Mesenchymal stem cell (in vitro differentiated cells and primary cell): ENCODE data around the gene ISLR2.

Experiments used
- DNase-seq: peaks from one replicate; pipeline ENCODE4 v3.0.0-alpha.2; 2013
- H2AFZ ChIP-seq: one replicate; pipeline ENCODE4 v1.6.1; 2013; ENCODE audit warnings: low read depth, mild to moderate bottlenecking, control low read depth, inconsistent platforms, low read length, moderate library complexity
- H2AK5ac ChIP-seq: 2 replicates; pipeline ENCODE4 v1.6.1; 2013; ENCODE audit warnings: low read length, moderate library complexity, mild to moderate bottlenecking, inconsistent platforms; ENCODE audit not compliant: severe bottlenecking
- H2BK120ac ChIP-seq: one replicate; pipeline ENCODE4 v1.6.1; 2013; ENCODE audit warnings: low read depth, mild to moderate bottlenecking, inconsistent platforms, low read length, moderate library complexity
- H2BK12ac ChIP-seq, 2 experiments: one replicate each; pipeline ENCODE4 v1.6.1; 2013; ENCODE audit warnings: inconsistent platforms in 2 of 2, low read length in 2 of 2, mild to moderate bottlenecking in 2 of 2, moderate library complexity in 2 of 2, control low read depth in 1 of 2
- H2BK15ac ChIP-seq: one replicate; pipeline ENCODE4 v1.6.1; 2013; ENCODE audit warnings: mild to moderate bottlenecking, low read depth, inconsistent platforms; ENCODE audit not compliant: poor library complexity, severe bottlenecking
- H2BK5ac ChIP-seq: 2 replicates; pipeline ENCODE4 v1.6.1; 2013; ENCODE audit warnings: low read depth, mild to moderate bottlenecking, low read length, control low read depth, inconsistent platforms; ENCODE audit not compliant: poor library complexity, severe bottlenecking
- H3K14ac ChIP-seq, 2 experiments: one replicate each; pipeline ENCODE4 v1.6.1; 2013; ENCODE audit warnings: inconsistent platforms in 2 of 2, low read length in 2 of 2, control low read depth in 1 of 2, mild to moderate bottlenecking in 1 of 2, moderate library complexity in 1 of 2
- H3K18ac ChIP-seq, 2 experiments: one replicate each; pipeline ENCODE4 v1.6.1; 2013; ENCODE audit warnings: inconsistent platforms in 2 of 2, low read length in 2 of 2, control low read depth in 1 of 2, low read depth in 1 of 2, mild to moderate bottlenecking in 1 of 2
- H3K23ac ChIP-seq, 2 experiments: one replicate each; pipeline ENCODE4 v1.6.1; 2013; ENCODE audit warnings: inconsistent platforms in 2 of 2, low read length in 2 of 2, mild to moderate bottlenecking in 2 of 2, moderate library complexity in 2 of 2, control low read depth in 1 of 2
- H3K27ac ChIP-seq: 2 replicates; pipeline ENCODE4 v1.5.1; 2013; ENCODE audit warnings: mild to moderate bottlenecking, moderate library complexity, low read length, control low read depth, inconsistent platforms; ENCODE audit not compliant: poor library complexity, severe bottlenecking
- H3K27me3 ChIP-seq, 2 experiments: 2 replicates each; pipeline versions ENCODE4 v1.6.1 to v1.7.0; 2013; ENCODE audit warnings: low read length in 2 of 2, mild to moderate bottlenecking in 2 of 2, moderate library complexity in 2 of 2, control low read depth in 1 of 2, inconsistent platforms in 1 of 2; ENCODE audit not compliant: control insufficient read depth in 1 of 2, insufficient read depth in 1 of 2
- H3K36me3 ChIP-seq, 2 experiments: 2 replicates each; pipeline versions ENCODE4 v1.6.1 to v1.7.0; 2013; ENCODE audit warnings: low read length in 2 of 2, control low read depth in 1 of 2, inconsistent platforms in 1 of 2, low read depth in 1 of 2, mild to moderate bottlenecking in 1 of 2; ENCODE audit not compliant: insufficient read depth in 2 of 2, control insufficient read depth in 1 of 2
- H3K4ac ChIP-seq, 2 experiments: one replicate each; pipeline ENCODE4 v1.6.1; 2013; ENCODE audit warnings: inconsistent platforms in 2 of 2, low read length in 2 of 2, mild to moderate bottlenecking in 2 of 2, moderate library complexity in 2 of 2, control low read depth in 1 of 2, low read depth in 1 of 2
- H3K4me1 ChIP-seq: 2 replicates; pipeline ENCODE4 v1.6.1; 2013; ENCODE audit warnings: low read depth, low read length, control low read depth; ENCODE audit not compliant: control insufficient read depth, insufficient read depth
- H3K4me2 ChIP-seq: 2 replicates; pipeline ENCODE4 v1.6.1; 2013; ENCODE audit warnings: low read length, mild to moderate bottlenecking, inconsistent platforms; ENCODE audit not compliant: poor library complexity, severe bottlenecking
- H3K4me3 ChIP-seq, 2 experiments: 2 replicates each; pipeline versions ENCODE4 v1.5.1 to v1.7.0; 2013; ENCODE audit warnings: low read length in 2 of 2, mild to moderate bottlenecking in 2 of 2, control low read depth in 1 of 2, low read depth in 1 of 2; ENCODE audit not compliant: insufficient read depth in 1 of 2
- H3K79me1 ChIP-seq: replicated peaks from 2 replicates; pipeline ENCODE4 v1.6.1; 2013; ENCODE audit warnings: mild to moderate bottlenecking, control low read depth, low read length, inconsistent platforms; ENCODE audit not compliant: poor library complexity, severe bottlenecking
- H3K9ac ChIP-seq: 2 replicates; pipeline ENCODE4 v1.7.0; 2013; ENCODE audit warnings: mild to moderate bottlenecking, low read length, moderate library complexity
- H3K9me3 ChIP-seq: 2 replicates; pipeline ENCODE4 v1.7.0; 2013; ENCODE audit warnings: mild to moderate bottlenecking, low read length; ENCODE audit not compliant: control insufficient read depth
- H4K8ac ChIP-seq: one replicate; pipeline ENCODE4 v1.6.1; 2013; ENCODE audit warnings: inconsistent platforms, mild to moderate bottlenecking, low read length, moderate library complexity
- H4K91ac ChIP-seq: one replicate; pipeline ENCODE4 v1.6.1; 2013; ENCODE audit warnings: mild to moderate bottlenecking, low read length, inconsistent platforms
- WGBS: methylation state at CpG from one replicate; pipeline ENCODE4 v1.1.7; 2013; ENCODE audit warnings: mixed read lengths; 5-methylcytosine and 5-hydroxymethylcytosine counted together

Gene ISLR2

DNA sequence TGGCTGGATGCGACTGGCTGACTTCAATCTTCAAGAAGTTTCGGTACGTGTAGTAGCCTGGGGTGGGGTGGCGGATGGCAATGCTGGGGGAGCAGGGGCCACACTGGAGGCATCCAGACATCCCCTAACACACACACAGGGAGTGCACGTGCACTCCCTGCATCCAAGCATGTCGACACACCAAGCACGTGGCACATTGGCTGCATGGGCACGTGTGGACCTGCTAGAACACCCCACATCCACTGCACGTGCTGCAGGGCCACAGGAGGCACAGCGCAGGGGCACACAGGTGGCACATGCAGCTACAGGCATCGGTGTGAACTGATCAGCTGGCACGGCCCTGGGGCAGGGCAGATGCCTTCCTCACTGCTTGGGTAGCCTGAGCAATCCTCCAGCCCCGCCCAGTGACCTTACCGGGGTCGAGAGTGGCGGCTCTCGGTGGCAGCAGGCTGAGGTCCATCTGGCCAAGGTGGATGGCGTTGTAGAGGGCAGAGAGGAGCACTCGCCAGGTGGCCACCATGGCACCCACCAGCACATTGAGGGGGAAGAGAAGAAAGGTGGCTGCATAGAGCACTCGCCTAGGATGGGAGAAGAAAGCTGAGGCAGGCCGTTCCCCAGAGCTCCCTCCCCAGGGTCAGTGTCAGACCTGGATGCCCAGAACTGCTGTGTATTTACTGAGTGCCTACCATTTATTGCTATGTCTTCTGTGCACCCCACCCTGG lies 50.7 kb downstream of the ISLR2 start:
- Histone ChIP-seq H3K36me3 (peaks cover 5 to 24% of the 10 kb centered on the region in 2 experiments), H2BK12ac (no peak overlapping the region), H2AFZ (no peak overlapping the region), H3K4me3 (no peak overlapping the region), H2AK5ac (no peak overlapping the region), H3K27ac (no peak overlapping the region), H3K27me3 (no peaks in the 10 kb centered on the region), H3K18ac (no peak overlapping the region), H3K14ac (no peak overlapping the region), H3K4me2 (no peak overlapping the region), H2BK120ac (no peak overlapping the region), H2BK15ac (no peak overlapping the region), H2BK5ac (no peak overlapping the region), H3K9ac (peak overlapping the region; percentile 40), H4K91ac (no peak overlapping the region), H3K23ac (no peak overlapping the region), H4K8ac (no peak overlapping the region), H3K79me1 (no peaks in the 10 kb centered on the region), H3K4ac (no peak overlapping the region), H3K9me3 (no peaks in the 10 kb centered on the region), H3K4me1 (peaks cover 50% of the 10 kb centered on the region)
- WGBS = 94% methylated on average over 20 of the region's 21 CpGs
- no peak for DNase-seq

DNA sequence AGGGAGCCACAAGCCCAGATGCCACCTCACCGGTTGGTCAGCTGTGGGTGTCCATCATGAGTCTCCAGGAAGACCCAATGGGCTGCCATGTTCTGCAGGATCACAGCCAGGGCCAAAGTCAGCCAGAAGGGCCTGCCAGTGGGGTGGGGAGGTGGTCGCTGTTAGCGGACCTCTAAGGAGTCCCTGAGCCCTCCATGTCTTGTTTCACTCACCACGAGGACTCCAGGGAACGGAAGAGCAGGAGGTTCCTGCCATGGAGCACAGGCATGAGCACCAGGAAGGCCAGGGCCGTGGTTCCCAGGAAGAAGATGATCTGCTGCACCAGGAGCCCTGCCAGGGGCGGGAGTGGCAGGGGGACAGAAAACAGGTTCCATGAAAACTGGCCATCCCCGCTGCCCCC lies 51.7 kb downstream of the ISLR2 start:
- WGBS = 94% methylated on average over 8 of the region's 8 CpGs
- no peak for DNase-seq
- H3K27ac ChIP-seq = no peak overlapping the region
- no peak overlapping the region for H3K18ac ChIP-seq
- peaks cover 39% of the 10 kb centered on the region for H3K4me1 ChIP-seq
- no peak overlapping the region for H2BK120ac ChIP-seq
- H3K4me3 ChIP-seq = no peak overlapping the region
- H3K4ac ChIP-seq = no peak overlapping the region
- no peak overlapping the region for H3K9ac ChIP-seq
- H3K23ac ChIP-seq = no peak overlapping the region
- no peaks in the 10 kb centered on the region for H3K9me3 ChIP-seq
- no peak overlapping the region for H2BK5ac ChIP-seq
- H3K4me2 ChIP-seq = no peak overlapping the region
- no peak overlapping the region for H2BK12ac ChIP-seq
- H3K14ac ChIP-seq = no peak overlapping the region
- H2AFZ ChIP-seq = no peak overlapping the region
- H2BK15ac ChIP-seq = peak overlapping the region; percentile 38
- H4K8ac ChIP-seq = no peak overlapping the region
- H4K91ac ChIP-seq = no peak overlapping the region
- no peaks in the 10 kb centered on the region for H3K79me1 ChIP-seq
- peaks cover 0 to 24% of the 10 kb centered on the region in 2 experiments for H3K36me3 ChIP-seq
- no peaks in the 10 kb centered on the region for H3K27me3 ChIP-seq
- no peak overlapping the region for H2AK5ac ChIP-seq

DNA sequence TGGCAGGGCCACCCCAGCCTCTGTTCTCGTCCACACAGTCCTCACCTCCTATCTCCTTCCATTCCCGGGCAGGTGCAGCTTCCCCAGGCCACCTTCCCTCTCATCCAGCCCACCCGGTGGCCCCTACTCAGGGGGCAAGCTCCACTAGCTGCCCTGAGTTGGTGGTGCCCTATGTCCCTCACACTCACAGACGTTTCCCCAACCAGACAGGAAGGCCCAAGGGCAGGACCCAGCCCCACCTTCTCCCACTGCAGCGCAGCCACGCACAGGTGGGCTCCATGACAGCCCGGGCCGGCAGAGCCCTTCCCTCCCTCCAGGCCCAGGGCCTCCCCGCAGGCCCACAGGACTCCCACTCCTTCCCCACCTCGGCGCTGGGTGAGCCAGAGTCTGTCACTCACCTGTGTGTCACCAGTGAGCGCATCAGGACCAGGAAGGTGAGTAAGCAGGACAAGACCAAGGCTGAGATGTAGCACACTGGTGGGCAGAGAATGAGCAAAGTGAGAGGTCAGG lies 54.3 kb downstream of the ISLR2 start:
- Histone ChIP-seq H4K8ac (no peak overlapping the region), H3K18ac (no peak overlapping the region), H3K9ac (no peak overlapping the region), H3K4ac (no peak overlapping the region), H3K4me1 (peaks cover 17% of the 10 kb centered on the region), H3K27me3 (peaks cover 3 to 9% of the 10 kb centered on the region in 2 experiments), H2AFZ (no peak overlapping the region), H3K9me3 (no peaks in the 10 kb centered on the region), H3K79me1 (no peaks in the 10 kb centered on the region), H3K27ac (no peak overlapping the region), H2BK12ac (peak overlapping the region in 1 of 2 experiments; percentile 11), H2BK15ac (peak overlapping the region; percentile 9), H3K4me2 (no peak overlapping the region), H2BK120ac (no peak overlapping the region), H2BK5ac (no peak overlapping the region), H4K91ac (peak overlapping the region; percentile 27), H2AK5ac (no peak overlapping the region), H3K4me3 (no peak overlapping the region), H3K14ac (no peak overlapping the region), H3K36me3 (peaks cover 0 to 34% of the 10 kb centered on the region in 2 experiments), H3K23ac (no peak overlapping the region)
- WGBS = 82% methylated on average over 11 of the region's 12 CpGs
- no peak for DNase-seq

DNA sequence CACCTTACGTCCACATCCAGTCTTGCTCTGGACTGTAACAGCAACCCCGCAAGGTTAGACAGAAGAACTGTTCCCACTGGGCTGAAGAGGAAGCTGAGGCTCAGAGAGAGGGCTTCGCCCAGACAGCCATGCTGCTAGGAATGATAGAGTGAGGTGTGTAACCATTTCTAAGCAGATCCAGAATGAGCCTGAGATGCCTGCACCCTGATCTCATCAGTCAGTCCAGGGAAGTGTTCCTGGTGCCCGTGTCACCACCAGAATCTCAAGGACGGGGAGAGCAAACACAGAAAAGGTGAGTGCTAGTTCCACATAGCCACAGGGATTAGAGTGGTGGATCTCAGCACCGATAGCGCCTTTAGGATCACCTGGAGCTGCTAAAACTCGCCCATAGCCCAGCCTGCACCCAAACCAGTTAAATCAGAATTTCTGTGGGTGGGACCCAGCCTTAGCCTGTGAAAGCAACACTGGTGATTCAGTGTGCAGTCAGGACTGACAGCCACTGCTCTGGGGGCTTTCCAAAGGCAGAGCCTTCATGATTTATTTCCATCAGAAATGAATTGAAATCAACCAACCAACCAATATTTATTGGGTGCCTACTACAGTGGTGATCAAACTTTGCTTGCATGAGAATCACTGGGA lies 55.4 kb downstream of the ISLR2 start:
- peaks cover 3 to 9% of the 10 kb centered on the region in 2 experiments for H3K27me3 ChIP-seq
- H3K14ac ChIP-seq = no peak overlapping the region
- no peak for DNase-seq
- H2BK5ac ChIP-seq = no peak overlapping the region
- H4K8ac ChIP-seq = no peak overlapping the region
- H4K91ac ChIP-seq = no peak overlapping the region
- no peak overlapping the region for H2AFZ ChIP-seq
- no peak overlapping the region for H2BK12ac ChIP-seq
- peaks cover 0 to 35% of the 10 kb centered on the region in 2 experiments for H3K36me3 ChIP-seq
- H3K27ac ChIP-seq = no peak overlapping the region
- H3K9me3 ChIP-seq = no peaks in the 10 kb centered on the region
- H2BK120ac ChIP-seq = no peak overlapping the region
- no peak overlapping the region for H2AK5ac ChIP-seq
- H3K79me1 ChIP-seq = no peaks in the 10 kb centered on the region
- 81% methylated on average over 7 of the region's 8 CpGs for WGBS
- H3K4me1 ChIP-seq = peaks cover 6% of the 10 kb centered on the region
- no peak overlapping the region for H3K4me3 ChIP-seq
- H3K4me2 ChIP-seq = no peak overlapping the region
- H3K23ac ChIP-seq = no peak overlapping the region
- no peak overlapping the region for H2BK15ac ChIP-seq
- no peak overlapping the region for H3K18ac ChIP-seq
- H3K9ac ChIP-seq = no peak overlapping the region
- H3K4ac ChIP-seq = no peak overlapping the region
